Naive thymus-derived CD8-positive, alpha-beta T cell (primary cell): ENCODE measurements around the gene ZBTB43. TPM values are rescaled to one million over a fixed set of nuclear protein-coding genes. Genes with fewer than 3 reads are reported as not detected.
A peak's percentile ranks its signal among the peaks of the same experiment; 100 is the strongest.

Experiments
- ATAC-seq, 2 donors: fragments of 150-1000 bp; cut with Tn5 transposase in 1 of 2; sonication (Bioruptor Pico), chemical (Tn5 transposase) in 1 of 2; 1 replicate in 1 of 2; 2 replicates in 1 of 2; pipeline ENCODE4 v1.10.0; 2021; ENCODE audit warnings: mild to moderate bottlenecking in 2 of 2, moderate library complexity in 2 of 2
- POLR2A ChIA-PET: fragments of 350-600 bp; sonication (Branson Sonifier 250); formaldehyde crosslinking; loops from one replicate; lab custom pipeline; 2021; ENCODE audit warnings: antibody characterized with exemption; lab: Charles Lee
- DNase-seq, 10 donors: peaks; one replicate each; pipeline versions ENCODE4 v3.0.0 to v3.0.0-alpha.2; 2020 to 2022
- H3K27ac Mint-ChIP-seq, 10 donors: one replicate each; pipeline ENCODE4 v1.8.0; 2020 to 2022; ENCODE audit warnings: mild to moderate bottlenecking in 10 of 10, mixed read lengths in 10 of 10, moderate library complexity in 4 of 10, inconsistent platforms in 1 of 10
- H3K27me3 Mint-ChIP-seq, 5 donors: one replicate each; pipeline ENCODE4 v1.8.0; 2021 to 2022; ENCODE audit warnings: mixed read lengths in 5 of 5
- H3K36me3 Mint-ChIP-seq, 3 donors: one replicate each; pipeline ENCODE4 v1.8.0; 2020 to 2022; ENCODE audit warnings: mixed read lengths in 3 of 3, mild to moderate bottlenecking in 2 of 3, inconsistent platforms in 1 of 3
- H3K4me1 Mint-ChIP-seq, 4 donors: one replicate each; pipeline ENCODE4 v1.8.0; 2021 to 2022; ENCODE audit warnings: mixed read lengths in 4 of 4
- H3K4me3 Mint-ChIP-seq, 10 donors: one replicate each; pipeline ENCODE4 v1.8.0; 2020 to 2022; ENCODE audit warnings: mild to moderate bottlenecking in 10 of 10, mixed read lengths in 10 of 10, moderate library complexity in 6 of 10, inconsistent platforms in 1 of 10
- H3K9me3 Mint-ChIP-seq, 9 donors: one replicate each; pipeline ENCODE4 v1.8.0; 2020 to 2022; ENCODE audit warnings: mixed read lengths in 9 of 9, mild to moderate bottlenecking in 3 of 9, inconsistent platforms in 1 of 9, moderate library complexity in 1 of 9
- polyA plus RNA-seq, 3 donors: library from polyadenylated mRNA; unstranded; fragments of 300-500 nt; fragmentation: Illumina TruSeq; gene quantifications; one replicate each; pipeline ENCODE4 v1.2.3, GENCODE V29; 2021
- total RNA-seq, 8 experiments: library from RNA in 2 of 8; stranded (reverse) in 2 of 8; gene quantifications; one replicate each; pipeline ENCODE4 v1.2.3 and lab custom pipeline; 2021 to 2026

Gene ZBTB43
- total and polyA plus RNA-seq, 5 experiments from 2014 or later = 6.9 to 29.3 (median 14.9) TPM

DNA sequence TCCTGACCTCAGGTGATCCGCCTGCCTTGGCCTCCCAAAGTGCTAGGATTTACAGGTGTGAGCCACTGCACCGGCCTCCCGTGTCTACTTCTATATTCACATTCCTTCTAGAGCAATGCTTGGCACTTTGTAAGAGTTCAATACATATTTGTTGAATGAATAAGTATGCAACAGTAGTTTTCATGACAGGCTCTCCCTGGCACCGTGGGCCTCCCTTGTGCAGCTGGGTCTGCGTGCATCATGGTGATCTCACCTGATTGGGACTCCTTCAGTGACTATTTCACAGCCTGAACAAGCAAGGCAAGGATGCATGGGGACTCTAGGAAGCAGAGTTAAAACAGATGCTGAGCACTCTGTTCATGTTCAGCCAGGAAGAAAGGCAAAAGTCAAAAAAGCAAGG is 48.8 kb downstream of the ZBTB43 start:
- no peaks in the 10 kb centered on the region for H3K9me3 Mint-ChIP-seq
- H3K36me3 Mint-ChIP-seq = no peaks in the 10 kb centered on the region
- H3K27ac Mint-ChIP-seq = no peak overlapping the region
- peaks cover 10 to 60% (median 28%) of the 10 kb centered on the region in 5 donors for H3K27me3 Mint-ChIP-seq
- no peak overlapping the region for H3K4me3 Mint-ChIP-seq
- peaks cover 0 to 4% (median 1%) of the 10 kb centered on the region in 4 donors for H3K4me1 Mint-ChIP-seq
- POLR2A ChIA-PET = no interaction called here
- ATAC-seq (no peak), DNase-seq (no peak)

DNA sequence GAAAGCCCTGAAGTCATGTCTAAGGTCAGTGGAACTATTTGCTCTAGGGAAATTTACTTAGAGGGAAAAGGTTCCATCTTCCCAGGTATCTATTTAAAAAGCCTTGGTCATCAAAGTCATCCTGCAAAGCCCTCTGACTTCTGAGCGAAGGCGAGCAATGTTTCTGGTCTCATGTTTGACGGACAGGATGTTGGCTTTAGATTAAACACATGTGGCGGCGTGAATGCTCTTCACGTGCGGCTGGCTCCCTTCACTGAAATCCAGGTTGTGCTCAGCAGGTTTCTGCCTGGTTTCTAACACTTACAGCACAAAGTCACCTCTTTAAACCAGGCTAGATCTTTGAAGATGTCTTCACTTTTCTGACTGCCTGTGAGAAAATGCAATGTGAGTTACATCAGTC is 49.9 kb downstream of the ZBTB43 start:
- POLR2A ChIA-PET = no interaction called here
- Mint-ChIP-seq H3K36me3 (no peaks in the 10 kb centered on the region), H3K27ac (no peak overlapping the region), H3K4me3 (no peak overlapping the region), H3K4me1 (peaks cover 0 to 10% (median 3%) of the 10 kb centered on the region in 4 donors), H3K9me3 (no peaks in the 10 kb centered on the region), H3K27me3 (peaks cover 10 to 59% (median 28%) of the 10 kb centered on the region in 5 donors)
- DNase-seq (no peak), ATAC-seq (no peak)

DNA sequence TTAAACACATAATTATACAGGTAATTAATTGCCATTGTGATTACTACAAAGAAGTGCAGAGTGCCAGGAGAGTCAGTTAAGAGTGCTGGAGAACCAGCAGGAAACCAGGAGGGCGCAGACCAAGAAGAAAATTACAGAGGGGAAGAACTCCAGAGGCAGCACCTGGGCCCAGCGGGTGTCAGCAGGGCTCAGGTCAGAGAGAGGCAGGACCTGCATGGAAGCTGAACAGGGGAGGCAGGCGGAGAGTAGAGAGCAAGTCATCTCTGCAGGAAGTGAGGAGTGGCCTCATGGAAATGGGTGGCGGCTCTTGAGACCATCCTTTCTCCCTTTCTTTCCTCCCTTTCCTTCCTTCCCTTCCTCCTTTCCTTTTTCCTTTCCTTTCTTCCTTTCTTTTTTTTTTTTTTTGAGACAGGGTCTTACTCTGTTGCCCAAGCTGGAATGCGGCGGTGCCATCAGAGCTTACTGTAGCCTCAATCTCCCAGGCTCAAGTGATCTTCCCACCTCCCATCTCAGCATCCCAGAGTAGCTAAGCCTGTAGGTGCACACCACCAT is 51.6 kb downstream of the ZBTB43 start:
- POLR2A ChIA-PET = interaction anchor here (0.5 kb wide), 1 partner anchor 1791 kb away, joined by 3 read pairs; no protein-coding TSS in a partner anchor
- H3K27me3 Mint-ChIP-seq = peaks cover 8 to 46% (median 16%) of the 10 kb centered on the region in 5 donors
- DNase-seq = no peak
- peak overlapping the region in 1 of 10 donors; percentile 41 for H3K27ac Mint-ChIP-seq
- no peaks in the 10 kb centered on the region for H3K9me3 Mint-ChIP-seq
- H3K36me3 Mint-ChIP-seq = no peaks in the 10 kb centered on the region
- H3K4me1 Mint-ChIP-seq = peaks cover 1 to 14% (median 7%) of the 10 kb centered on the region in 4 donors
- ATAC-seq = no peak
- peak overlapping the region in 1 of 10 donors; percentile 34 for H3K4me3 Mint-ChIP-seq

DNA sequence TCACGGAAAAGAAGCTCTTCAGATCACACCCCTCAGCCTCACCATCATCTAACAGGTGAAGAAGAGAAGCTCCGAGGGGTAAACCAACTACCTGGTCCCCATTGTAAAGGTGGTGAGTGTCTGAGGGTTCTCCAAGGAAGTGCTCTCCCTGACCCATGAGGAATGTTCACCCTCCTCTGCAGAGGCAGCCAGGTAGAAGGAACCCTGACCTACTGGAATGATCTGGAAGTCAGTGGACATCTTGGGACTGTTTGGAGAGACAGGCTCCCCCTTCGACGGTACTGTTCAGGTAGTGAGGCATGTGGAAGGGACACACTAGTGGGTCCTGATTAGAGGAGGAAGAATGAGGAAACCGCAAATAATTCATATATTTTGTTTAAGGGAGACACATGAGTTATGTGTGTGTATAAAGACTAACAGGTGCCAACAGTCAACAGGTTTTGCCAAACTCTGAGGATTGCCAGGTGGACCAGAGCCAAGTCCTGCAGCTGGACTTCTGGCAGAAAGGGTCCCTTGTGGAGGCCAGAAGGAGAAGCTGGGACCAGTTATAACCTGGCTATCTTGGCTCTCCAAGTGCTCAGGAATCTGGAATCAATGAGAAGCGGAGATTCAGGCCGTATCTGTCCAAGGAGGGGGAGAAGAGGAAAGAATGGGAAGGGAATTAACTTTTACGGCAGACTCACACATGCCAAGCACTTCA is 52.6 kb downstream of the ZBTB43 start:
- POLR2A ChIA-PET = no interaction called here
- Mint-ChIP-seq H3K4me1 (peaks cover 11 to 24% (median 16%) of the 10 kb centered on the region in 4 donors), H3K36me3 (no peaks in the 10 kb centered on the region), H3K27me3 (peaks cover 3 to 36% (median 9%) of the 10 kb centered on the region in 5 donors), H3K27ac (peak overlapping the region in 4 of 10 donors; percentile 30 to 74 (median 40)), H3K9me3 (no peaks in the 10 kb centered on the region), H3K4me3 (peak overlapping the region in 2 of 10 donors; percentile 2 to 16)
- no peak for ATAC-seq
- DNase-seq = no peak

DNA sequence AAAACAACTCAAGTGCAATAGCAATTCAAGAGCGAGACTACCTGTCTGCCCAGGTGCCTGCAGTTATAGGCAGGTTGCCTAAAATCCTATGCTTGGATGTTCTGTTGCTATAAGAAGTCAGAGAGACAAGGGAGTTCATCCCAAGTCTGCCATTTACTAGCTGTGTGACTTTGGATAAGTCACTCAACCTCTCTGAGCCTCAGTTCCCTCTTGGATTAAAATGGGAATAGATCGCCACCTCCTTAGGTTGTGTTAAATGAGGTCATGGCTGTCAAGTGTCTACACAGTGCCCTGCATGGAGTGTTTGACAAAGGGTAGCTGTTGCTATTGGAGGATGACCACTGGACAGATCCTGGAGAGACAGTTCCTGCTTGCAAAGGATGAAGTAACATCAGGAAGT is 54.3 kb downstream of the ZBTB43 start:
- no peaks in the 10 kb centered on the region for H3K9me3 Mint-ChIP-seq
- peaks cover 0 to 19% (median 0%) of the 10 kb centered on the region in 5 donors for H3K27me3 Mint-ChIP-seq
- peaks cover 19 to 39% (median 29%) of the 10 kb centered on the region in 4 donors for H3K4me1 Mint-ChIP-seq
- peaks cover 0 to 2% (median 0%) of the 10 kb centered on the region in 3 donors for H3K36me3 Mint-ChIP-seq
- H3K27ac Mint-ChIP-seq = peak overlapping the region in 7 of 10 donors; percentile 15 to 92 (median 79)
- H3K4me3 Mint-ChIP-seq = peak overlapping the region; percentile 41 to 93 (median 84)
- no peak for DNase-seq
- POLR2A ChIA-PET = interaction anchor here (1.2 kb wide), 1 partner anchor 55 kb away, joined by 3 read pairs; the partner anchor contains the start of gene RALGPS1
- ATAC-seq = no peak

DNA sequence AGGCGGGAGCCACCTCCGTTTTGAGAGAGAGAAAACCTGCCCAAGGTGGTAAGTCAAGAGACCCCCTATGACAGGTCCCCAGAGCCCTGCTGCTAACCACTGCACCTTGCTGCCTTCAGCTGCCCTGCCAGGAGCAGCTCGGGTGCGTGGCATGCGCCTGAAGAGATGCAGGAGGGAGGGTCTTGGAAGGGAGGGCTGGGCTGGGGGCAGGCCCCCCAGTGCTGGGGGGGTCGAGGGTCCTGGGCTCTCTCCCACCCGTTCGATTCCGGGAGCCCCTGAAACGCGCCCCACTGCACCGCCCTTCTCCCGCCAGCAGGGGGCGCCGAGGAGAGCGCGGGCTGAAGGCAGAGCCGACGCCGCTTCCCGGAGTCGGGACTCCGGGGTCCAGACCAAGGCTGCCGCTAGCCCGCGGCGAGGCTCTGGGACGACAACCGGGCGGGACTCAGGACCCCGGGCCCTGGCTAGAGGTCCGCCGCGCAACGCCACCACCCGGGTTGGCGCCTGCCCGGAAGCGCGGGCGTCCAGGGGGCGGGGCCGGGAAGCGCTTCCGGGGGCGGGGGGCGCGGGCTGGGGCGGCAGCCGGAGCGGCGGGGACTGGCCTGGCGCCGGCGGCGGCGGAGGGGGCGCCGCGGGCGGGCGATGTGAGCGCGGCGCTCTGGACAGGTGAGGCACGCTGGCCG is 55.4 kb downstream of the ZBTB43 start, which contains the start of gene ZBTB34:
ZBTB34 (plus strand) TSS at position 563 of the 680 bp plus-strand sequence. CDS start 18,761 bp downstream, outside the sequence.
- Mint-ChIP-seq H3K36me3 (peaks cover 0 to 11% (median 0%) of the 10 kb centered on the region in 3 donors), H3K4me3 (peak within 1 kb of the TSS; percentile 81 to 93 (median 90)), H3K4me1 (peaks cover 23 to 41% (median 35%) of the 10 kb centered on the region in 4 donors), H3K27me3 (peaks cover 0 to 19% (median 0%) of the 10 kb centered on the region in 5 donors), H3K27ac (peak within 1 kb of the TSS; percentile 51 to 94 (median 91)), H3K9me3 (no peaks in the 10 kb centered on the region)
- POLR2A ChIA-PET = interaction anchor here (0.6 to 1.2 kb wide), 3 partner anchors 54 to 588 kb away, joined by 3 read pairs; partner anchors contain the start of gene RALGPS1
- peak; percentile 78 to 85 for ATAC-seq
- peak; percentile 55 to 90 (median 82) for DNase-seq

DNA sequence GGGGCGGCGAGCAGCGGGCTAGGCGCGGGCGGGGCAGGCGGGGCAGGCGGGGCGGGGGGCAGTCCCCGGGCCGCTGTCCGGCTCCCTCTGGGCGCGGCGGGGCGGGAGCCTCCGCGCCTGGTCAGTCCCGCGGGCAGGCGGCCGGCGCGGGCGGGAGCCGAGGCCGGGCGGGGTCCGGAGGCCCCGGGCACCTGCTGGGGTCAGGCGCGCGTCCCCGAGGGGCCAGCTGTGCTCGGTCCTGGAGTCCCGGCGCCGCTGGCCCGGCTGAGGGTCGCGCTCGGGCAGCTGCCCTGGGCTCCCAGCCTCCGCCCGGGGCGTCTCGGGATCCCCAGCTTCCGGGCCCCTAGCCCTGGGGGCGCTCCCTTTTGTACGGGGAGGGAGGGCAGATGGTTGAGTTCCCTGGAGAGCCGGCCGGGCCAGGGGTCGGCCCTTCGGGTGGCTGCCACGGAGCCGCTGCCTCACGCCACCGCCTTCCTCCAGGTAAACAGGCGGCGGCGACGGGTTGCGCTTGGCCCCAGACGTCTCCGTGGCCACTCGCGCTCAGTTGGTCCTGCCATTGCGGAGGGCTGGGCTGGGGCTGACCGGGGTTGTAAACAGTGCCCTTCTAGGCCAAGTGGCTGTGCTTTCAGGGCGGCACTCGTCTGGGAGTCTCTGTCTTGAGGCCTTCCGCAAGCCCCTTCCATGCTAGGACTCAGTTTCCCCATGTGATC is 56.1 kb downstream of the ZBTB43 start:
- Mint-ChIP-seq H3K4me1 (peaks cover 23 to 43% (median 35%) of the 10 kb centered on the region in 4 donors), H3K27me3 (peaks cover 0 to 15% (median 0%) of the 10 kb centered on the region in 5 donors), H3K27ac (peak overlapping the region; percentile 51 to 91 (median 86)), H3K36me3 (peaks cover 0 to 16% (median 1%) of the 10 kb centered on the region in 3 donors), H3K4me3 (peak overlapping the region; percentile 81 to 92 (median 90)), H3K9me3 (no peaks in the 10 kb centered on the region)
- POLR2A ChIA-PET = no interaction called here
- ATAC-seq (peak; percentile 9 to 29), DNase-seq (peak in 4 of 10 donors; percentile 10 to 22 (median 16))

DNA sequence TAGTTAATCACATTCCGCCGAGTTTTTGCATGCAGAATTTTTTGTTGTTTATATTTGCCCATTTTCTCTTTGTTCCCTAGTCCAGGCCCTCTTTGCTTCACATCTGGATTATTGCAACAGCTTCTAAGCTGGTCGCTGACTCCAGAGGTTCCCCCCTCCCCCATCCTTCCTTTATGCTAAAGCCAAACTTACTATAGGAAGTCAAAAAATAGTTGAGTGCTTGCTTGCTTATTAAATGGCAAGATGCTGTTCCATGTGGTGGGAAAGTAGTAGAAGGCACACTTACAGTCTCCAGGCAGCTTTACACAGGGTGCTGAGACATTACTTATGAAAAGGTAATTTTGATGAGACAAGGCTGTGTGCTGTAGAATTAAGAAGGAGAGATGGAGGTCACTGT is 56.9 kb downstream of the ZBTB43 start:
- Mint-ChIP-seq H3K4me1 (peaks cover 28 to 48% (median 37%) of the 10 kb centered on the region in 4 donors), H3K9me3 (no peaks in the 10 kb centered on the region), H3K36me3 (peaks cover 0 to 22% (median 9%) of the 10 kb centered on the region in 3 donors), H3K27me3 (peaks cover 0 to 7% (median 0%) of the 10 kb centered on the region in 5 donors), H3K4me3 (peak overlapping the region; percentile 69 to 92 (median 90)), H3K27ac (peak overlapping the region; percentile 51 to 91 (median 86))
- DNase-seq (peak in 2 of 10 donors; percentile 17 to 24), ATAC-seq (no peak)
- POLR2A ChIA-PET = no interaction called here

DNA sequence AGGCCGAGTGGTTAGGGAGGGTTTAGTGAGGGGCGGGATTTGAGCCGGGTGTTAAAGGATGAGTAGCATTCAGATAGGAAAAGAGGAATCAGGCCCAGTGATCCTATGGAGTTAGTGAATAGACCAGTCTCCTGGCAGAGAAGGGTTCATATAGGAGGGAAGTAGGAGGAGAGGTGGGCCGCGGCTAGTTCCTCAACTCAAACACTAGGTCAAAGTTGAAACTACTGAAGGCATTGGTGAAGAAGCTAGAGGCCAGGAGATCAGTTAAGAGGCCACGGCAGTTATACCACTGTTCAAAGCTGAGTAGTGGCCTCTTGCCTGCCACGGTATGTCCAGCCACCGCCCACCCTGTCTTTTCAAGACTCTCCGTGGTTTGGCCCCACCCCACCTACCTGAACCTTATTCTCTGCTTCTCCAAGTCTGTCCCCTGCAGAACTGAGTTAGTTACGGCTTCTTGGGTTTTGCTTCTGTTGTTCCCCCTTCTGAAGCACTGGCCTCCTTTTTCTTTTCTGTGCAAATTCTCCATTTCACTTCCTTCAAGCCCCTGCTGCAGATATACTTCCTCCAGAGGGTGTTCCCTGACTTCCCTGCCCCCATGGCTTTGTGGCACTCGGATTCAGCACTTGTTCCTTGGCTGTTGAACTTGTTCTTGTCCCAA is 57.4 kb downstream of the ZBTB43 start:
- POLR2A ChIA-PET = interaction anchor here (0.6 to 1.3 kb wide), 2 partner anchors 10 to 1486 kb away, joined by 4 read pairs; no protein-coding TSS in a partner anchor
- H3K9me3 Mint-ChIP-seq = no peaks in the 10 kb centered on the region
- H3K4me1 Mint-ChIP-seq = peaks cover 28 to 52% (median 38%) of the 10 kb centered on the region in 4 donors
- H3K27me3 Mint-ChIP-seq = peaks cover 0 to 2% (median 0%) of the 10 kb centered on the region in 5 donors
- DNase-seq (no peak), ATAC-seq (no peak)
- peaks cover 0 to 26% (median 14%) of the 10 kb centered on the region in 3 donors for H3K36me3 Mint-ChIP-seq
- peak overlapping the region; percentile 19 to 88 (median 82) for H3K27ac Mint-ChIP-seq
- peak overlapping the region; percentile 69 to 92 (median 90) for H3K4me3 Mint-ChIP-seq

DNA sequence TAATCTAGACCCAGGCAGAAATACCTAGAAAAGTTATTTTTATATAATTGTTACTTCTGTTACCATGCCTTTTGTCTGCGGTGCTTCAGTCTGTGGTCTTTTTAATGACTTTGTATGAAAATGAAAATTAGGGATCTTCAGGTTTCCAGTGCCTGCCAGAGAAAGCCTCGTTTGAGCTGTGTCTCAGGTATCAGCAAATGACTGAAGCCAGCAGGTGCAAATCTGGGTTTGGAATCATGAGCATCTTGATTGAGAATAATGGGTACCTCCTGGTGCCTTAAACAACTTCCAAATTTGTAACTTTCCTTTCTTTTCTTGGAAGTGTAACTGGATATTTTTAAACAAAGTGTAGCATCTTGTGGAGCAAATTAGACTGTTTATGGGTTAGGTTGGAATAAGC is 59.9 kb downstream of the ZBTB43 start:
- Mint-ChIP-seq H3K4me3 (no peak overlapping the region), H3K9me3 (no peaks in the 10 kb centered on the region), H3K27me3 (no peaks in the 10 kb centered on the region), H3K27ac (peak overlapping the region in 3 of 10 donors; percentile 18 to 51 (median 34)), H3K4me1 (peaks cover 38 to 67% (median 57%) of the 10 kb centered on the region in 4 donors), H3K36me3 (peaks cover 0 to 37% (median 14%) of the 10 kb centered on the region in 3 donors)
- POLR2A ChIA-PET = no interaction called here
- DNase-seq (no peak), ATAC-seq (no peak)

DNA sequence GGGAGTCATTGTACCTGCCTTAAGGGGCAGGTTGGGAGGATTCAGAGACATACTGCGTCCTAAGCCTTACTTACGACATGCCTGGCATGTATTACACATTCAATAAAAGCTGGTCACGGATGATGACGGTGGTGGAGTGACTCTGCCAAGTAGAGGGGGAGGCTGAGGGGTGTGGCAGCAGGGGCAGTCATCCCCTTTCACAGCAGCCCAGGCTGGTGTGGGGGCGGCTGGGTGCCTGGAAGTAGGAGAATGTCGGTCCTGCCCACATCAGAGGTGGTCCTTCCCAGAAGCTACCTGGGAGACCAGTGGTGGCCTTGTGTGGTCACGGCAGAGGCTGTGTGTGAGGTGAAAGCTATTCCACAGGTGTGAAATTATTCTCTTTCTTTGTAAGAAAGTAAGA is 64.5 kb downstream of the ZBTB43 start:
- POLR2A ChIA-PET = no interaction called here
- H3K27ac Mint-ChIP-seq = peak overlapping the region in 1 of 10 donors; percentile 46
- H3K4me3 Mint-ChIP-seq = no peak overlapping the region
- H3K27me3 Mint-ChIP-seq = no peaks in the 10 kb centered on the region
- H3K4me1 Mint-ChIP-seq = peaks cover 28 to 51% (median 43%) of the 10 kb centered on the region in 4 donors
- H3K9me3 Mint-ChIP-seq = no peaks in the 10 kb centered on the region
- DNase-seq (no peak), ATAC-seq (no peak)
- H3K36me3 Mint-ChIP-seq = peaks cover 0 to 32% (median 14%) of the 10 kb centered on the region in 3 donors
